Superior temporal gyrus (tissue), 1 donor: ENCODE measurements around the gene SCRN2.

Source experiments
- DNase-seq: peaks from one replicate; pipeline ENCODE4 v3.0.0-alpha.2; 2016; ENCODE audit errors: extremely low spot score

The SCRN2 gene

DNA sequence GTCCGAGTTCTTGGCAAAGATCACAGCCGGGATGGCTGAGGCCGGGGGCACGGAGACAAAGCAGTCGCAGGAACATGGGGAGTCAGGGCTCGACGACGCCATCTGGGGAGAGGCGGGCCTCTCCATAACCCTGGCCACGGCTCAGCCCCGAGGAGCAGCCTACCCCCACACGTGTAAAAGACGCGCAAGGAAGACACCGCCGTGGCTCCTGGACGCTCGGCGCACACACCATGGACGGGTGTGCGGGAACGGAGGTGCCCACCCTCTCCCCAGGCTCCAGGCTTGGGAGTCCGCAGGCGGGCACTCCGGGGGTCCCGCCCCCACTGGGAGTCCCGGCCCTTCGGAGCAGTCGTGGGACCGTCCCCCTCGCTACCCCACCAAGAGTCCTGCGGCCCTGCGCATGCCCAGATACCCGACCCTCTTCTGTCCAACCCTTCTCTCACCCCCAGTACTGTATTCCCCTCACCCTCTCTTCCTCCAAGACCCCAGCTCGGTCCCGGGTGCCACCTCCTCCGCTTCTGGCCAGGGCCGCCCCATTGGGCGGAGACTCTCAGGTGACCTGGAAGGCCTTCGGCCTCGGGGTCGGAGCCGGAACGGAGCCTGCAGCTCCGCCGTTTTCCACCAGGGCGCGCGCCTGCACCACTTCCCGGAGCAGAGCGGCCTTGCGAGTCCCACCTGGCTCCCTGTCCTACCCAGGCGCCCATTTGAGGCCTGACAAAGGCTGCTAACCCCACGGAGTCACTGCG lies at the start of gene SCRN2:
SCRN2 (minus strand) TSS at position 532 of the 746 bp plus-strand sequence; CDS start at position 102, 430 bp downstream.
- DNase-seq = peak; percentile 82

DNA sequence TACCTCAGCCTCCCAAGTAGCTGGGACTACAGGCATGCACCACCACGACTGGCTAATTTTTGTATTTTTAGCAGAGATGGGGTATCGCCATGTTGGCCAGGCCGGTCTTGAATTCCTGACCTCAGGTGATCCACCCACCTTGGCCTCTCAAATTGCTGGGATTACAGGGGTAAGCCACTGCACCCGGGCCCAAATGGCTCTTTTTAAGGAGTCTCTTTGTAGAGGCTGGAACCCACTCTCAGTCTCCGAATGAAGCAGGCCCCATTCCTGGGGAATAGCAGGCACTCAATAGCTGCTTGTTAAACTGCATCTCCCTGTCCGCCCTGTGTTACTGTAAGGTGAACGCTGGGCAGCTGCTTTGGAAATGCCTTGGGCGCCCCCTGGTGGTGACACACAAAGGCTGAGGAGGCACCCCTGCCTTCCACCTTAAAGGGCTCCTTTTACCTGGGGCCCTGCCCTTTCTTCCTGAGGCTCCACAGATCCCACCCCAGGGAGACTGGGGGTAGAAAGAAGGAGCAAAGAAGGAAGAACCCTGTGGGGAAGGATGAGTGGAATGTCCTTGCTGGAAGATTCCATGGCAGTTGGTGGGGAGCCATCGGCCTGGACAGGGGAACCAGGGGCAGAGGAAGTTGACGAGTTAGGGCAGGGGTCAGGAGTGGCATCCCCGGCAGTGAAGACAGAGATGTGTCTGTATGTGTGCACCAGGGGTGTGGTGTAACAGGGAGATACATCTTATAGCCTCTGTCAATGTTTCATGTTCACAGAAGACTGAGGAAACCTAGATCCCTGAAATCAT lies 48.9 kb upstream of the SCRN2 start:
- peak; percentile 85 for DNase-seq

DNA sequence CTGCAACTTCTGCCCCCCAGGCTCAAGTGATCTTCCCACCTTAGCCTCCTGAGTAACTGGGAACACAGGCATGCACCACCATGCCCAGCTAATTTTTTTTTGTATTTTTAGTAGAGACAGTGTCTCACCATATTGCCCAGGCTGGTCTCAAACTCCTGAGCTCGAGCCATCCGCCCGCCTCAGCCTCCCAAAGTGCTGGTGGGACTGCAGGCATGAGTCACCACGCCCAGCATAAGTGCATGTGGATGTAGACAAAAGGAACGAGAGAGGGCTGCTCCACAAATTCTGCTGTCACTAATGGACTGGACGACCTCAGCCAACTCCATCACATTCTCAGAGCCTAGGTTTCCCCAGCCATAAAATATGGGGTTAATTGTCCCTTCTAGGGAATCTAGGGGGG lies 47.2 kb upstream of the SCRN2 start:
- no peak for DNase-seq

DNA sequence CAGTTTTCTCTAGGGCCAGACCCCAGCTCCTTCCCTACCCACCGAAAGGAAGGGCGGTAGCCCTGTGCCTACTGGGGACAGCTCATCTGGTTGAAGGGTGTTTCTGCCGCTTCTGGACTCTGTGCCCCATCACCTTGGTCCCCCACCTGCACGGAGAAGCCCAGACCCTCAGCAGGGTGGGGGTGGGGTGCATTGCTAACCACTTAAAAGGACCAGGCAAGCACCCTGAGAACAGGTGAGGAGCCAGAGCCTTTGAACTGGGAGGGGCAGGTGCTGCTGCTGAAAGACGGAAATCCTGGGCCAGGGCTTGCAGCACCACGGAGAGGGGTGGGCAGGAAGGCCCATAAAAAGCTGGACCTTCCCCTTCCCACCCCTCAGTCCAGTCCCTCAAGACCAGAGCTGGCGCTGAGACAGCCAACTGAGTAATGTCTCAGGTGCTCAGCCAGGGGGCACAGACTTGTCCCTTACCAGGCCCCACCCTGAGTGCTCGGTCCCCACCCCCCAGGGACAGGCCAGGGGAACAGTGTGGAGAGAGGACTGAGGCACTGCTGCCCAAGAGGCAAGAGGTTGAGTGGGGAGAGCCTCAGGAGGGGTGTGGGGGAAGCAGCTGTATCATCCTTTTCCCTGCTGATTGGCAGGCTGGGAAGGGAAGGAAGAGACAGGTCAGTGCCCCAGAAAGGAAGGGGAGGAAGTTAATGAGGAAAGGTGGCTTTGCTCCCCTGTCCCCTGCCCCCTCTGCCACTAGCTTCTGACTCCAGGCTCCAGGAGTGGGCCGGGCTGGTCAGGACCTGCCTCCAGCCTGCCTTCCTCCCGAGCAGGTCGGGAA lies 44.0 kb upstream of the SCRN2 start:
- no peak for DNase-seq

DNA sequence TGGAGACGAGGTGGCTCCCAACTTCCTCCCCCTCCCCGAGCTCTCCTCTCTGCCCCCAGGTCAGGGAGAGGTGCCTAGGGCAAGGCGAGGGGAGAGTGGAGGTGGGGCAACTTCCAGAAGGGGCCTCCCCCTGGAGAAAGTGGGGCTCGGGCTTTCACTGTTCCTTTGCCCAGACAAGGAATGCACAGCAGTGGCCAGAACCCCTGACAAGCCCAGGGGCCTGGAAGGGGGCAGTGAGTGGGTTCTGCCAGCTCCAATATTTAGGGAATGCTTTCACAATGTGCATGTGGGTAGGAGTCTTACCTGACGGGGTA lies 43.3 kb upstream of the SCRN2 start:
- DNase-seq = no peak

DNA sequence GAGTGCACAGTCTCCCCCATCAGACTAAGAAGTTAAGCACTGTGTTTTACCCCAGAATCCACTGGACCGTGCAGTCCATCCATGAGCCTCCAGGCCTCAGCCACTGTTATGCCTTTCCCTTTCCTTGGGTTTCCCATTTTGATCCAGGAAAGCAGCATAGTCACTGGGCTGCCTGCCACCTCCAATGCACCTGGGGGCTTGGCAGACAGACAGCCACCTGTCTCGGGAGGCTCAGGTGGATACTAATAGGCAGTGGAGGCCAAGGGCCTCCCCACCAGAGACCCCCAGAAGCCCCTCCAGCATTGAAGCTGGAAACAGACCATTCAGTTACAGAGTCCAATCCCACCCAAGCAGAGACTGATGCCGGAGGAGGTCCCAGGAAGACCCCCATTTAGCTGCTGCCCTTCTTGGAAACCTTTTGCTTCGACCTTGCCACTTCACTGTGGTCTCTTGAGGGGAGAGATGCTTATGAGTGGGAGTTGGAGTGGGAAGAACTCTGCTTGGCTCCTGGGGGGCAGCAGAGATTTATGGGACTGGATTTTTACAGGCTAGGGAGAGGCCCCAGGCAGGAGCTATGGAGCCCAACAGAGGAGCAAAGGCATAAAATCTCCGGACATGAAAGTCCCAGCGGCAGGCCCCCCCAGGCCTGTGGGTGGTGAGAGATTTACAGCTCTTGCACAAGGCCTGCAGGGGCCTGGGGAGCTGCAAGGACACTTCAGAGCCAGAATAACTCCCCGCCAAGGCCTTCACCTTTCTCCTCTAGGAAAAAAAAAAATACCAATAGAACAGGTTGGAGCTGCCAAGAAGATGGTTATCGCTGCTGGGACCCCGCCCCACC lies 42.7 kb upstream of the SCRN2 start:
- DNase-seq = no peak

DNA sequence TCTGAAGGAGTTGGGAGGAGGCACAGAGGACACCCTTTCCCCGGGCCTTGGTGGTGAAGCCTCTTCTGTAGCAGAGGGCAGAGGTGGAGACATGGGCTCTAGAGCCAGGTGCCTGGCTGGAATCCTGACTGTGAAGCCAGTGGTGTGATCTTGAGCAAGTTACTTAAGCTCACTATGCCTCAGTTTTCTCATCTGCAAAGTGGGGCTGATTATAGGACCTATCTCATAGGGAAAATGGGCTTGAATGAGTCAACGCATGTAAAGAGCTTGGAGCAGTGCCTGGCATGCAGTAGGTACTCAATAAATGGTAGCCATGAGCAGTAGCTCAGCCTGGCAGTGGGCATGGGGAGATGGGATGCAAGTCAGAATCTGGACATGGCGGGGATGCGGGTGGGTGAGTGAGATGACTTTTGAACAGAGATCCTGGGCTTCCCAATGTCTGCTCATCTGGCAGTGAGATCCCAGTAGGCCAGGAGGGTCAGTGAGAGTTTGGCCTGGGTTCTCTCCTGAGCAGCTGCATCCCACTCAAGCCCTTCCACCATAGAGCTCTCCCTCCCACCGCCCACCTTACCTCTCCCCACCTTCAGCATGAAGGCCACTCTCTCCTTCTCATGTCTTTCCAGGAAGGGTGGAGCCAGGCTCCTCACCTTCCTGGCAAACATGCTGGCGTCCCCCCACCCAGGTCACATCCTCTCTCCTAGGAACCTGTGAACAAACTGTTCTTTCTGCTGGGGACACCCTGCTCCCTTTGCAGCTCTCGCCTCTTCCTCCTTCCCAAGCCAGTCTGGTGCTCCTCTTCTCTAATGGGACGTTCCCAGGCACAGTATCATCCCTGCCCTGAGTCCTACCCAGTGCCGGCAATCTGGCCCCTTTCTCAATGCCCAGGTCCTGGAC lies 41.9 kb upstream of the SCRN2 start:
- no peak for DNase-seq

DNA sequence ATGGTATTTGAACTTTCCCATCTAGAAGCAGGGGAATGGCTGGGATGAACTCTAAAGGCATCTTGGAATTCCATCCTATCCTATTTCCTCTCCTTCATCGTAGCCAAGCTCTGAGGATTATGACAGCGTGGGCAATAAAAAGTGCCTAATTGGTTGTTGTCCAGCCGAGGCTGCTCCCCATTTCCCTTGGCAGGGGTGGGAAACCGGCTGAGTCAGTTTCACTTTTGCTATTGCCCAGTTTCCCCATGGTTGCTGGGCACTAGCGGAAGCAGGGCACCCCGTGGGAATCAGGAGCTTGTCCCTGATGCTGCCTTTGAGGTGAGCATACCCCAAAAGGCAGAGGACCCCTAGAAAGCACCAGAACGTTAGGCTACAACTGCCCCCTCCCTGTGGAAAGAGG lies 41.2 kb upstream of the SCRN2 start:
- DNase-seq = no peak

DNA sequence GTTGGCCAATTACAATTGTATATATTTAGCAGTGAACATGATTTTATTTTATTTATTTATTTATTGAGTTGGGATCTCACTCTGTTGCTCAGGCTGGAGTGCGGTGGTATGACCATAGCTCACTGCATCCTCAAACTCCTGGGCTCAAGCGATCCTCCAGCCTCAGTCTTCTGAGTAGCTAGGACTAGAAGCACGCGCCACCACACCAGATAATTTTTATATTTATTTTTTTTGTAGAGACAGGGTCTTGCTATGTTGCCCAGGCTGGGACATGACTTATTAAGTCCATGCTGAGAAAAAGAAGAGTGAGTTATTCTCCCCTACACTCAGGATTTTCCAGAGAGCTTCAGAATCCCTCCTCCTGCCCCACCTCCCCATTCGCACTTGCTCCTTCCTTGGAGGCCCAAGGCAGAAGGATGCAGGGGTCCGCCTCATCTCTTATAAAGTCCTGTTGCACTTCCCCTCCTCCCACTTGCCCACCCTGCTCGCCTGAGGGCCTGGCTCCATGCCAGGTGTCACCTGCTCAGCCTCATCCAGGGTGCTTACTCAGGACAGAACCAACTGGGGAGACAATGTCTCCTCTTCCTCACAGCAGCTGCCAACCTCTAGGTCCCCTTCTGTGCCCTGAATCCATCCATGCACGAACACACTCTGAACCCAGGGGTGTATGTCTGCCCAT lies 38.8 kb upstream of the SCRN2 start:
- DNase-seq = no peak

DNA sequence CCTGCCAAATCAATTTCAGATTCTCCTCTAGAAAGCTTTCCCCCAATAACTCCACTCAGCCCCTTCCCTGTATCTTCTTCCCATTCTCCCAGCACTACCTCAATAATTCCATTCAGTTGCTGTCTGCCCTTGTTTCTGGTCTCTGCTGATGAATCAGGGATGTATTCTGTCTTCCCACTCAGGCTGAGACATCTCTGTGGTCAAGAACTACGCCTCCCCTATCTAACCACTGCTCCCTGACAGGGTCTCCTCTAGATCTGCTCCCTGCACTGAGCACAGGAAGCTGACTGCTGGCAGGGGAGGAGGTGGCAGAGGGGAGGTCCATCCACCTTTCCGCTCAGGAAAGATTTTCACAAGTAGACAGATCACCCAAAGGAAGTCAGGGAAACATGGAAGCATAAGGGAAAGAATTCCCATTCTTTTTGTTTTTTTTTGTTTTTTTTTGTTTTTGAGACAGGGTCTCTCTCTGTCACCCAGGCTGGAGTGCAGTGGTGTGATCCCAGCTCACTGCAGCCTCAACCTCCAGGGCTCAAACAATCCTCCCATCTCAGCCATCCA lies 38.0 kb upstream of the SCRN2 start:
- no peak for DNase-seq

DNA sequence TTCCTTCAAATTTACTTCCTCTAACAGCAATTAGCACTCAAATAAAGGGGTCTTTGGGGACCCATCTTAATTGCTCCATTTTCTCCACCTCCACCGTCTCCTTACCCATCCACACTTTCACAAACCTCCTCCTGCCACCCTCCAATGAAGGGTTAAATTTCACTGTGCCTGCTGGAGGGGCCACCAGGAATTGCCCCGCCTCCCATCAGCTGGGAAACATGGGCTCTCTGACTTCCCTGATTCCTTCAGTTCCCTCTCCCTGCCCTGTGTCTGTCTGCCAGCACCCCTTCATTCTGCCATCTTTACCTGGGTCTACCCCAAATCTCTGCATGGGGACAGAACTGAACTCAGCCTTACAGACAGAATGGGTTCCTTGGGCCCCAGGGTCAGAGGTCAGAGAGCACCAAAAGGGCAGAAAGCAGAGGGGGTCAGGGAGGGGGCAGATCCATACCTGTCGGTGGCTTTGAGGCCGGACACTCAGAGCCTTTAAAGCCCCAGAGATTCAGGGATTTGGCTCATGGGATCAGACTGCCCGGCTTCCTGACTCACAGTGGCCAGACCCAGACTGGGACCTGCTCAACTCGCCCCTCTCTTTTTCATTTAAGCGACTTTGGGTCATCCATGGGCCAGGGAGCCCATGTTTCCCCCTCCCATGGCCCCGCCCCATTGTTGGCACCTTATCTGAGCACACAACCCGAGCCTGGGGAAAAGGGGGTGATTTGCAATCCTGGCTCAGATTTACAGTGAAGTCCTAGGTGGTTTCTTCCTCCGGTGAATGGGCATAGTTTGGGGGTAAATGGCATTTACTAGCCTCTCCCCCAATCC lies 37.3 kb upstream of the SCRN2 start:
- no peak for DNase-seq

DNA sequence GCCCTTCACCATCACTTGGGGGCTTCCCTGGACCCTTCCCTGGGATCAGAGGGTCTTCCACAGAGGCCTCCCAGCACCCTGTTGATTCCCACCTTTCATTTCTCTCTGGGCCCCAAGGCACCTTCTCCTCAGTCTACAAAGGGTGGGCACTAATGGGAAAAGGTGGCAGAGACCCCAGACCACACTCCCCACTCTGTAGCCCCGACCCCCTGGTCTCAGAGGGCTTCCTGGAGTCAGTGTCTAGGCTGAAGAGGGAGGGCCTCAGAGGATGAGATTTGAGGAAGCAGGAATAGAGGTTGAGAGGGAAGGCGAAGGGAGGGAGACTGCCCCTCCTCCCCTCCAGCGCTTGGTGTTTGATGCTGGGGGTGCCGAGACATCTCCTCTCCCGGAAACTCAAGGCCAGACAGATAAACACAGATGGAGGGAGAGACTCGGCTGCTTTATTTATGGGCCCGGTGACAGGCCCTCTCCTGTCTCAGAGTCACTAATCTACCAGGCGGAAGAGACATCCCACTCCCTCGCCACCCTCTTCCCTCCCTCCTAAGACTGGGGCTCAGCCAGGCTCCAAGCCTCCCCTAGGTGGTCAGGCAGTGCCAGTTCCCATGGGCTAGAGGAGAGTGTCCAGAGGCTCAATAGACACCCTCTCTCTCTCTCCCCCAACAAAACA lies 36.4 kb upstream of the SCRN2 start:
- DNase-seq = no peak

DNA sequence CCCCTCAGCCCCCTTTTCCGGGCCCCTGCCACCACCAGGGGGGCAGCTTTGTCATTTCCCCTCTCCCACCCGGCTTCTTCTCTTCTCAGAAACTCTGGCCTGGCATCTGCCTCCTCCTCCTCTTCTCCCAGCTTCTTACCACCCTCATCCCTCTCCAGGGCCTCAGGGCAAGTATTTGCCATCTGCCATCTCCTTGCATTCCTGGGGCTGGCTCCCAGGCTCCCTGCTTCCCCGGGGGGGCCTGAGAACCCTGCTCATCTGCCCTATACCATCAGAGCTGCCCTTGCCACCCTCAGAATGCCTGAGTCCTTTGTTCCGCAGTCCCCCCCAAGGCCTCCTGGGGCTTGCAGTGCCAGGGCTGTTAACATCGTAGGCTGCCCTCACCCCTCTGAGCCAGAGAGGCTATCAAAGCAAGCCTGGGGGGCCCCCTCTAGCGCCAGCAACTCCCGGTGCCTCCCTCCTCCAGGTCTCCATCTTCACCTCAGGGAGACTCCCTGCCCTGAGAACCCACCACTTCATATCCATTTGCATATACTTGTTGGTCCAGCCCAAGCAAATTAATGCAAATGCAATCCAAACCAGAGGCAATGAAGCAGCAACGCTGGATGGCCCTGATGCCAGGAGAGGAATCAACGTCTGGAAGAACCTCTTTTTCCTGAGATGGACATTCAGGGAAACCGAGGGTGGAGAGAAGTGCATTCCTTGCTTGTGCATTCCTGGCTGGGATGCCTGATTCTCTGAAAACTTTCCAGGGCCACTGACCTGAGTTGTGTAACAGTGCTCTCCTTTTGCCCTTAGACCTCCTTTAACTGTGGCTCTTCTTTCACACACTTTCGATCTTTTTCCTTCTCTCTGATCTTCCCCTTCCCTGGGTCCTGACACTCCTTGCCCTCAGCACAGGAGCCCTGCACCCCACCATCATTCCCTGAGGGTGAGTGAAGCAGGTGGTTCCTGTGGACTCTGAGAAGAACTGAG lies 34.2 kb upstream of the SCRN2 start:
- DNase-seq = no peak

DNA sequence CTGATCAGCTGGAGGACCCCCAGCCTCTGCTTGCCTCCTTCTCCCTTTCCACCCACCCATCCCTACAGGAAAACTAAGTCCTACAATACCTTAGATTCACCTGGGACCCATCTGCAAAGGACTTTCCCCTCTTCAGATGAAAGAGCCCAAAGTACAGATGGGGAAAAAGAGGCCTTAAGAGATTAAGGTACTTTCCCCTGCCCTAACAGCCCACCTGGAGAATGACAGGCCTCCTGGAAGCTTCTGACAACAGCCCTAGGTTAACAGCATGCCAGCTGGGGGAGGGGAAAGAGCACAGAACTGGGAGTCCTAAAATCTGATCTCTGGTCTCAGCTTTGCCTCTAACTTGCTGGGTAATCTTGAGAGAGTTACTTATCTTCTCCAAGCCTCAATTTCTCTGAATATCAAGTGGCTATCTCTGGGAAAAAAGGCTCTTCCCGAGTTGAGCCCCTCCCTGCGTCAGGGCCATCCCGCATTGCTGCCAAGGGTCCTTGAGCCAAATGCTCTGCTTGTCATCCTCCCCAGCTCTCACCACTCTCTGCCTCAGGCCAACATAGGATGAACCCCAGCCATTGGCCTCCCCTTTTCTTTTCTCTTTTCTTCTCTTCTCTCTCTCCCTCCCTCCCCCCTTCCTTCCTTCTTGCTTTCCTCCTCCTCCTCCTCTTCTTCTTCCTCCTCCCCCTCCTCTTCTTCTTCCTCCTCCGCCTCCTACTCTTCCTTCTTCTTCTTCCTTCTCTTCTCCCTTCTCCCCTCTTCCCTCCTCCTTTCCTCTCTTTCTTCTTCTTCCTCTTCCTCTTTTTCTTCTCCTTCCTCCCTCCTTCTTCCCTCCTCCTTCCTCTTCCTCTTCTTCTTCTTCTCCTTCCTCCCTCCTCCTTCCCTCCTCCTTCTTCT lies 32.4 kb upstream of the SCRN2 start:
- no peak for DNase-seq

DNA sequence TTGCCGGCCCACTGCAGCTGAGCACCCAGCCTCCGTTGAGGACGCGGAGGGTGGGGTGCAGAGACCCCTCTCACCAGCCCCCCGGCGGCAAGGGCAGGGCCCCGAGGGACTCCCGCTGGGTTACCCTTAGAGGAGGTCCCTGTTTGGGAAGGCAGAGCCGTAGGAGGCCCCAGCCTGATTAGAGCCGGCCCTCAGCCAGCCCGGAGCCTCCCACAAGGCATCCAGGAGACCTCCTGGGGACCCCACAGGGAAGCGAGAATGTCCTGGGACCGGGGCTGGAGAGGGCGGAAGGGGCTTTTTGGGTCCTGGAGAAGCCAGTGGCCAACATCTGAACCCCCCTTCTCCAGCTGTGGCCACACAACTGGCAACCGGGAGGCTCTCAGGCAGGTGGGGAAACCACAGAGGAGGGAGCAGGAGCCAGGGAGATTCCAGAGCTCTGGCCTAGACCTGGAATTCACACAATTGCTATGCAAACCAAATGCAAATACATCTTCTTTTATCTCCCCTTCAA lies 31.6 kb upstream of the SCRN2 start:
- no peak for DNase-seq
